ENCODE data around the gene ZNF493.

Gene ZNF493

GRCh38 chr19:21439201-21439751 lies 42.3 kb downstream of the ZNF493 start:
- no peaks in the 10 kb centered on the region for H3K36me3 ChIP-seq (ENCODE audit: low read length)
- H3K27me3 ChIP-seq (ENCODE audit: low read length): no peaks in the 10 kb centered on the region
- no peaks in the 10 kb centered on the region for H3K9me2 ChIP-seq (replicated peaks; ENCODE audit: insufficient read depth, low read length)
- H4K20me1 ChIP-seq (ENCODE audit: low read depth, low read length): no peaks in the 10 kb centered on the region
- no peak overlapping the region for H3K4me3 ChIP-seq (ENCODE audit: insufficient read depth, low read length, poor library complexity, severe bottlenecking)
- H3K4me2 ChIP-seq (ENCODE audit: low read depth, low read length, poor library complexity, severe bottlenecking): no peak overlapping the region
- no peaks in the 10 kb centered on the region for H3F3A ChIP-seq (ENCODE audit: insufficient read depth)
- H3K79me2 ChIP-seq (ENCODE audit: insufficient read depth, low read length): no peaks in the 10 kb centered on the region
- no peak overlapping the region for H3K9ac ChIP-seq (ENCODE audit: low read length)
- no peak overlapping the region for H2AFZ ChIP-seq (ENCODE audit: low read depth, low read length, severe bottlenecking)
- no peak for TF ChIP-seq EZH2phosphoT487 (conservative IDR thresholded peaks at IDR 0.05; ENCODE audit: low read length)
- TF ChIP-seq, protein P1, sequence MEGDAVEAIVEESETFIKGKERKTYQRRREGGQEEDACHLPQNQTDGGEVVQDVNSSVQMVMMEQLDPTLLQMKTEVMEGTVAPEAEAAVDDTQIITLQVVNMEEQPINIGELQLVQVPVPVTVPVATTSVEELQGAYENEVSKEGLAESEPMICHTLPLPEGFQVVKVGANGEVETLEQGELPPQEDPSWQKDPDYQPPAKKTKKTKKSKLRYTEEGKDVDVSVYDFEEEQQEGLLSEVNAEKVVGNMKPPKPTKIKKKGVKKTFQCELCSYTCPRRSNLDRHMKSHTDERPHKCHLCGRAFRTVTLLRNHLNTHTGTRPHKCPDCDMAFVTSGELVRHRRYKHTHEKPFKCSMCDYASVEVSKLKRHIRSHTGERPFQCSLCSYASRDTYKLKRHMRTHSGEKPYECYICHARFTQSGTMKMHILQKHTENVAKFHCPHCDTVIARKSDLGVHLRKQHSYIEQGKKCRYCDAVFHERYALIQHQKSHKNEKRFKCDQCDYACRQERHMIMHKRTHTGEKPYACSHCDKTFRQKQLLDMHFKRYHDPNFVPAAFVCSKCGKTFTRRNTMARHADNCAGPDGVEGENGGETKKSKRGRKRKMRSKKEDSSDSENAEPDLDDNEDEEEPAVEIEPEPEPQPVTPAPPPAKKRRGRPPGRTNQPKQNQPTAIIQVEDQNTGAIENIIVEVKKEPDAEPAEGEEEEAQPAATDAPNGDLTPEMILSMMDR (IDR thresholded peaks at IDR 0.05; ENCODE audit: insufficient read depth, low read length, poor library complexity, severe bottlenecking): no peak
- H3K9me3 ChIP-seq (ENCODE audit: insufficient read depth, low read length): no peaks in the 10 kb centered on the region; the same call in 1 of the 2 replicates
- H3K27ac ChIP-seq (ENCODE audit: low read depth, low read length): no peak overlapping the region

DNA sequence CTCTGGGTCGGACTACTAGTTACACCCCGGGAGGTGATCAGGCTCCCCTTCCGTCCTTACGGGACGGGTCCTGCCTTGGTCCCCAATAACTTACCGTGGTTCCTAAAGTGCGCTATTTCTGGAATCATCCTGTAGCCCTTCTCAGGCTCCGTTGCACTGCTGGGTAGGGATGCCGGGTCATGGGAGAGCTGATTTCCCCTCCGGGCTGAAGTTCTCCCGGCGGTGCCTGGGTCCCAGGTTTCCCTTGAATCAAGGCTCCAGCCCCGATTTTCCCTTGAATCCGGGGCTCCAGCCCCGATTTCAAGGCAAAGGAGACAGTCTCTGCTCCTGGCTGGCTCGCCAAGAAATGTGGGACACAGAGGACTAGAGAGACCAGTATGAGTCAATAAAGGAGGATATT lies 43.4 kb downstream of the ZNF493 start:
- Histone ChIP-seq H3K27me3 (ENCODE audit: low read length) (no peaks in the 10 kb centered on the region), H3K4me2 (ENCODE audit: low read depth, low read length, poor library complexity, severe bottlenecking) (no peak overlapping the region), H3K9me2 (replicated peaks; ENCODE audit: insufficient read depth, low read length) (no peaks in the 10 kb centered on the region), H3K4me3 (ENCODE audit: insufficient read depth, low read length, poor library complexity, severe bottlenecking) (no peak overlapping the region), H4K20me1 (ENCODE audit: low read depth, low read length) (no peaks in the 10 kb centered on the region), H2AFZ (ENCODE audit: low read depth, low read length, severe bottlenecking) (no peak overlapping the region), H3F3A (ENCODE audit: insufficient read depth) (no peaks in the 10 kb centered on the region), H3K79me2 (ENCODE audit: insufficient read depth, low read length) (no peaks in the 10 kb centered on the region), H3K36me3 (ENCODE audit: low read length) (no peaks in the 10 kb centered on the region), H3K9ac (ENCODE audit: low read length) (no peak overlapping the region), H3K9me3 (ENCODE audit: insufficient read depth, low read length) (no peaks in the 10 kb centered on the region; the same call in 1 of the 2 replicates), H3K27ac (ENCODE audit: low read depth, low read length) (no peak overlapping the region)
- no peak for TF ChIP-seq EZH2phosphoT487 (conservative IDR thresholded peaks at IDR 0.05; ENCODE audit: low read length)

DNA sequence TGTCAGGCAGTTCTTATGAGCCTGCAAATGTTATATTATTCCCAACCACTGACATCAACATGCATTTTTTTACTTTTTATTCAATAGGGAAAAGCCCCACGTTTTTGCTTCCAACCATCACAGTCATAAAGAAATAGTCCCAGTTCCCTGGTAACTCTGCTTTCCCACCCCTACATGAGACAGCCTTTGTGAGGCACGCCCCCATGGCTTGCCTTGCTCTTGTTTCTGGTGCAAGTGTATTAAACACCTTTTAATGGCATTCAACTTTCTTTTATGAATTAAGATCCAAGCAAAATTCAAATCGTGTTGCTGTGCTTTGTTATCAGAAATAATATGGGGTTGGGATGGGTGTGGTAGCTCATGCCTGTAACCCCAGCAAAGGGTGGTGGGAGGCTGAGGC lies 54.3 kb downstream of the ZNF493 start:
- Histone ChIP-seq H3F3A (ENCODE audit: insufficient read depth) (no peaks in the 10 kb centered on the region), H3K4me3 (ENCODE audit: insufficient read depth, low read length, poor library complexity, severe bottlenecking) (no peak overlapping the region), H2AFZ (ENCODE audit: low read depth, low read length, severe bottlenecking) (no peak overlapping the region), H3K9ac (ENCODE audit: low read length) (no peak overlapping the region), H3K79me2 (ENCODE audit: insufficient read depth, low read length) (no peaks in the 10 kb centered on the region), H3K36me3 (ENCODE audit: low read length) (peaks cover 29% of the 10 kb centered on the region), H3K9me2 (replicated peaks; ENCODE audit: insufficient read depth, low read length) (no peaks in the 10 kb centered on the region), H3K27me3 (ENCODE audit: low read length) (no peaks in the 10 kb centered on the region), H3K9me3 (ENCODE audit: insufficient read depth, low read length) (peaks cover 18% of the 10 kb centered on the region; the same call in 1 of the 2 replicates), H3K27ac (ENCODE audit: low read depth, low read length) (no peak overlapping the region), H3K4me2 (ENCODE audit: low read depth, low read length, poor library complexity, severe bottlenecking) (no peak overlapping the region), H4K20me1 (ENCODE audit: low read depth, low read length) (no peaks in the 10 kb centered on the region)
- TF ChIP-seq, protein P1 (IDR thresholded peaks at IDR 0.05; ENCODE audit: insufficient read depth, low read length, poor library complexity, severe bottlenecking): no peak
- TF ChIP-seq EZH2phosphoT487 (conservative IDR thresholded peaks at IDR 0.05; ENCODE audit: low read length): no peak

GRCh38 chr19:21454901-21455300 lies 58.0 kb downstream of the ZNF493 start:
- no peaks in the 10 kb centered on the region for H3F3A ChIP-seq (ENCODE audit: insufficient read depth)
- H2AFZ ChIP-seq (ENCODE audit: low read depth, low read length, severe bottlenecking): no peak overlapping the region
- H3K4me3 ChIP-seq (ENCODE audit: insufficient read depth, low read length, poor library complexity, severe bottlenecking): no peak overlapping the region
- H3K4me2 ChIP-seq (ENCODE audit: low read depth, low read length, poor library complexity, severe bottlenecking): no peak overlapping the region
- no peaks in the 10 kb centered on the region for H3K79me2 ChIP-seq (ENCODE audit: insufficient read depth, low read length)
- no peaks in the 10 kb centered on the region for H3K27me3 ChIP-seq (ENCODE audit: low read length)
- no peaks in the 10 kb centered on the region for H3K9me2 ChIP-seq (replicated peaks; ENCODE audit: insufficient read depth, low read length)
- no peak overlapping the region for H3K27ac ChIP-seq (ENCODE audit: low read depth, low read length)
- peaks cover 20% of the 10 kb centered on the region; the same call in 1 of the 2 replicates for H3K9me3 ChIP-seq (ENCODE audit: insufficient read depth, low read length)
- H4K20me1 ChIP-seq (ENCODE audit: low read depth, low read length): no peaks in the 10 kb centered on the region
- H3K9ac ChIP-seq (ENCODE audit: low read length): no peak overlapping the region
- TF ChIP-seq, protein P1 (IDR thresholded peaks at IDR 0.05; ENCODE audit: insufficient read depth, low read length, poor library complexity, severe bottlenecking): no peak
- TF ChIP-seq EZH2phosphoT487 (conservative IDR thresholded peaks at IDR 0.05; ENCODE audit: low read length): no peak
- peaks cover 32% of the 10 kb centered on the region for H3K36me3 ChIP-seq (ENCODE audit: low read length)

Data from SU-DHL-6 (cell line).